Activated CD8-positive, alpha-beta memory T cell treated with anti-CD3 and anti-CD28 coated beads for 36 hours (primary cell): ENCODE results near the gene MGAT4B. TPM values are rescaled to one million over a fixed set of nuclear protein-coding genes. Genes with fewer than 3 reads are reported as not detected.

Source experiments
- CTCF ChIA-PET: fragments of 350-600 bp; sonication (Branson Sonifier 250); formaldehyde crosslinking; loops from one replicate; lab custom pipeline; 2021; ENCODE audit warnings: antibody characterized with exemption; lab: Charles Lee
- POLR2A ChIA-PET: fragments of 350-600 bp; sonication (Branson Sonifier 250); formaldehyde crosslinking; loops from one replicate; lab custom pipeline; 2021; ENCODE audit warnings: antibody characterized with exemption; lab: Charles Lee
- total RNA-seq, 2 experiments: library from RNA; stranded (reverse); gene quantifications; one replicate each; pipeline ENCODE4 v1.2.3, GENCODE V29; 2021

The MGAT4B gene
- total RNA-seq, 2 experiments from 2014 or later = 94.7 to 99.9 TPM

- POLR2A ChIA-PET = no interaction called here
- CTCF ChIA-PET = interaction anchor here (1.2 kb wide), 1 partner anchor 26 kb away, joined by 4 read pairs; no protein-coding TSS in a partner anchor
Observed at GRCh38 chr5:179829732-179830435, 23.2 kb upstream of the MGAT4B start.

- CTCF ChIA-PET = interaction anchor here (0.7 to 1.1 kb wide), 2 partner anchors 9 to 25 kb away, joined by 3 read pairs; no protein-coding TSS in a partner anchor
- POLR2A ChIA-PET = interaction anchor here (0.7 kb wide), 1 partner anchor 49 kb away, joined by 9 read pairs; no protein-coding TSS in a partner anchor
Observed at GRCh38 chr5:179828756-179829421, 22.2 kb upstream of the MGAT4B start.

DNA sequence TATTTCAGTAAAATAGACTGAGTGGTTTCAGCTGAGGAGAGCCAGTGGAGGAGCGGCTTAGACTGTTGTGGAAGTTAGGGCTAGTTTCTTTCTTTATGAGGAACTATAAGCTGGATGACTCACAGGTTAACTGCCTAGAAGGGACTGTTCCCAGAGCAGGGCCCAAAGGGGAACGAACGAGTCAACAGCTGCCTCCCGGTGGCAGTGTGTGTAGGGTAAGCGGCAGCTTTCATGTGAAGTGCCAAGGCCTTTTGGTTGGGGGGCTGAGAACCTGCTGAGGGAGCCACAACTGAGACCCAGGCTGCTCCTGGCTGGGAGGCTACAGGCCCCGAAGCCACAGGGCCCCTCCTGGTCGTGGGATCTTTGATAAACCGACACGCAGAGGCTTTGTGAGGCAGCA is 21.0 kb upstream of the MGAT4B start:
- ChIA-PET POLR2A (no interaction called here), CTCF (interaction anchor here (0.6 to 1.9 kb wide), 3 partner anchors 10 to 31 kb away, joined by 3 to 6 read pairs (median 4); no protein-coding TSS in a partner anchor)

GRCh38 chr5:179825655-179826182 is 19.1 kb upstream of the MGAT4B start:
- ChIA-PET CTCF (interaction anchor here (1.2 kb wide), 1 partner anchor 29 kb away, joined by 7 read pairs; no protein-coding TSS in a partner anchor), POLR2A (no interaction called here)

DNA sequence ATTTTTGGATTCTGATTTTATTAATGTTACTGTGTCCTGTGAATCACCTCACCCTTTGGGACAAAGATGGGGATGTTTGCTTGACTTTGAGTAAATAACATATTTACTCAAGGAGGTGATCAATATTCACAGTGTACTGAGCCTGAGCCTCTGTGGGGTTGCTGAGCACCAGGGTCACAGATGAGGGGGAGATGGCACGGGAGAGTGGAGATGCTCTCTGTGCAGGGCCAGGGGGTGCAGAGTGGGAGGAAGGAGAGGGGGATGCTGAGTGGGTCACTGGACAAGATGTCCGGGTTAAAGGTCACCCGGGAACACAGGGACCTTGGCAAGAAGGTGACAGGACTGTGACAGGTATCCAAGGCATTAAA is 18.1 kb upstream of the MGAT4B start:
- ChIA-PET CTCF (interaction anchor here (1.2 kb wide), 1 partner anchor 28 kb away, joined by 7 read pairs; no protein-coding TSS in a partner anchor), POLR2A (no interaction called here)

- POLR2A ChIA-PET = no interaction called here
- CTCF ChIA-PET = no interaction called here
Observed at GRCh38 chr5:179823937-179824744, 17.5 kb upstream of the MGAT4B start.

DNA sequence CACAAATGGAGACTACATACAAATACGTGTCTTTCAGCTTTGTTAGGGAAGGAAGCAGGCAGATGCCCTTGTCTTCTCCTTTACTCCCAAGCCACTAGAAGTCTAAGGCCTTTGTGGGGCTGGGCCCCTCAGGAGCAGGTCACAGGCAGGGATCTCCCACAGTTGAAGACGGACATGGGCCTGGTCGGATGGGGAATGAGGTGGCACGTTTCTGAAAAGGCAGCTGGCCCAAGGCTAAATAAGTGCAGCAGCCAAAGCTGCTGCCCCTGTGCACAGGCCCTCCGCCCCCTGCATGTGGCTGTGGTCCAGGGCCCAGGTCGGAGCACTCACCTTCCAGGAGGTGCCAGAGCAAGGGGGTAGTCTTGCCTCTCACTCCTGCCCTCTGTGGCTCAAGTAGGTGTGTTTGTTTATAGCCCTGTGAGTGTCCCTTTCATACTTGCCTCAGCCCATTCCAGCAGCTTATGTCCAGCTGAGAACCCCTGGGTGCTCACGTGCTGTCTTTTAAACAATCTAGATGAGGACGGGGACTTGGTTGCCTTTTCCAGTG is 15.9 kb upstream of the MGAT4B start:
- ChIA-PET CTCF (interaction anchor here (0.5 to 0.7 kb wide), 3 partner anchors 11 to 444 kb away, joined by 3 to 4 read pairs (median 3); no protein-coding TSS in a partner anchor), POLR2A (interaction anchor here (0.7 to 0.9 kb wide), 2 partner anchors 8 to 36 kb away, joined by 3 to 4 read pairs; partner anchors contain the start of gene MRNIP)

GRCh38 chr5:179822059-179822432 is 15.4 kb upstream of the MGAT4B start:
- ChIA-PET CTCF (interaction anchor here (0.5 to 0.7 kb wide), 2 partner anchors 11 to 157 kb away, joined by 3 read pairs; no protein-coding TSS in a partner anchor), POLR2A (interaction anchor here (0.7 to 0.9 kb wide), 2 partner anchors 9 to 37 kb away, joined by 3 to 4 read pairs; partner anchors contain the start of gene MRNIP)

GRCh38 chr5:179821298-179822058 is 14.8 kb upstream of the MGAT4B start:
- ChIA-PET CTCF (interaction anchor here (0.7 to 3.3 kb wide), 2 partner anchors 10 to 19 kb away, joined by 3 to 13 read pairs; no protein-coding TSS in a partner anchor), POLR2A (interaction anchor here (0.7 to 1.5 kb wide), 4 partner anchors 9 to 37 kb away, joined by 3 to 4 read pairs (median 4); partner anchors contain the start of genes LTC4S and MRNIP)

DNA sequence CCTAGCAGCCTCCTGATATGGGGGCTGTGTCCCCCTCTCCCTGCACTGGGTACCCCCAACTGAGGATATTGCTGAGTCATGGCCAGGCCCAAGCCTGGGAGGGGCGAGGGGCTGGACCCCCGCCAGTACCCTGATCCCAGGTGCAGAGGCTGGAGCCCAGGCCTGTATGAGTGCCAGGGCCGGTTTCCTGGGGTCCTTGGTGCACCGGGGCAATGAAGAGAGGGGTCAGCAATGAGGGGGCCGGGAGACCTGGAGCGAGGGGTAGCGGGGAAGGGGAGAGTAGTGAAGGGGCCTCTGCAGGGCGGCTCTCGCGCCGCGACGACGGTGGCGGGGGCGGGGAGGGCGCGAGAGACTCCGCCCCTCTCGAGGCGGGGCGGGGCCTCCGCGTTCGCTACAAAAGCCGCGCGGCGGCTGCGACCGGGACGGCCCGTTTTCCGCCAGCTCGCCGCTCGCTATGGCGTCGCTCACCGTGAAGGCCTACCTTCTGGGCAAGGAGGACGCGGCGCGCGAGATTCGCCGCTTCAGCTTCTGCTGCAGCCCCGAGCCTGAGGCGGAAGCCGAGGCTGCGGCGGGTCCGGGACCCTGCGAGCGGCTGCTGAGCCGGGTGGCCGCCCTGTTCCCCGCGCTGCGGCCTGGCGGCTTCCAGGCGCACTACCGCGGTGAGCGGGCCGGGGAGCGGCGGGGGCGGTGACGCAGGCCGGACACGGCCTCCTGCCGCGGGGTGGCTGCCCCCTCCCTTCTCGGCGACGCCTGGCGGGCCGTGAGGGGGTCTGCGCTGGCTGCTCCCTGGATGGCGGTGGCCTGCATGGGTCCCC is 14.0 kb upstream of the MGAT4B start, which contains the start of gene SQSTM1:
SQSTM1 (plus strand) TSS at position 423 of the 815 bp plus-strand sequence; CDS start at position 455, 32 bp downstream.
- POLR2A ChIA-PET = interaction anchor here (0.5 to 1.5 kb wide), 6 partner anchors 15 to 87 kb away, joined by 3 to 4 read pairs (median 3); partner anchors contain the start of gene LTC4S
- CTCF ChIA-PET = interaction anchor here (2.0 to 3.3 kb wide), 2 partner anchors 15 to 18 kb away, joined by 5 to 13 read pairs; no protein-coding TSS in a partner anchor

DNA sequence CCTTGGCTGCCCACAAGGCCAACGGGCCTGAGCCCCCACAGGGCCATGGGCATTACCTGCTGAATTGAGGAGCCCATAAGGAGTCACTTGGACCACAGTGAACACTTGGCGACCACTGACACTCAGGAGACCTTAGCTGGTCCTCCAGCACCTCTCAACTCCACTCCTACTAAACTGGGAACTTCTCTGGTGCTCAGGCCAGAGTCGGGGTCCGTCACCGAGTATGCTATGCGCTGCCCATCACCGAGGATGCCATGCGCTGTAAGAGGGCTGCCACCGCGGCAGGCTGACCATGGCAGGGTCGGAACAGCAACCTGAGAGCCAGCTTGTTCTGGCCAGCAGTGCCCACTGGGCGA is 13.4 kb upstream of the MGAT4B start:
- POLR2A ChIA-PET = interaction anchor here (0.5 to 1.5 kb wide), 7 partner anchors 14 to 87 kb away, joined by 3 to 4 read pairs (median 3); partner anchors contain the start of gene LTC4S
- CTCF ChIA-PET = interaction anchor here (1.4 to 3.3 kb wide), 3 partner anchors 9 to 18 kb away, joined by 3 to 13 read pairs (median 5); no protein-coding TSS in a partner anchor

GRCh38 chr5:179819296-179820126 is 12.8 kb upstream of the MGAT4B start:
- POLR2A ChIA-PET = interaction anchor here (0.7 to 1.5 kb wide), 6 partner anchors 14 to 86 kb away, joined by 3 read pairs; partner anchors contain the start of gene LTC4S

GRCh38 chr5:179818746-179819295 is 12.2 kb upstream of the MGAT4B start:
- POLR2A ChIA-PET = interaction anchor here (0.7 to 1.5 kb wide), 2 partner anchors 13 to 21 kb away, joined by 3 read pairs; no protein-coding TSS in a partner anchor
- CTCF ChIA-PET = interaction anchor here (1.4 to 3.3 kb wide), 4 partner anchors 10 to 22 kb away, joined by 3 to 13 read pairs (median 4); no protein-coding TSS in a partner anchor

More at GRCh38 chr5:179819296-179820126, 12.8 kb upstream of the MGAT4B start:
- CTCF ChIA-PET = interaction anchor here (1.4 to 3.3 kb wide), 4 partner anchors 9 to 23 kb away, joined by 3 to 13 read pairs (median 4); no protein-coding TSS in a partner anchor

DNA sequence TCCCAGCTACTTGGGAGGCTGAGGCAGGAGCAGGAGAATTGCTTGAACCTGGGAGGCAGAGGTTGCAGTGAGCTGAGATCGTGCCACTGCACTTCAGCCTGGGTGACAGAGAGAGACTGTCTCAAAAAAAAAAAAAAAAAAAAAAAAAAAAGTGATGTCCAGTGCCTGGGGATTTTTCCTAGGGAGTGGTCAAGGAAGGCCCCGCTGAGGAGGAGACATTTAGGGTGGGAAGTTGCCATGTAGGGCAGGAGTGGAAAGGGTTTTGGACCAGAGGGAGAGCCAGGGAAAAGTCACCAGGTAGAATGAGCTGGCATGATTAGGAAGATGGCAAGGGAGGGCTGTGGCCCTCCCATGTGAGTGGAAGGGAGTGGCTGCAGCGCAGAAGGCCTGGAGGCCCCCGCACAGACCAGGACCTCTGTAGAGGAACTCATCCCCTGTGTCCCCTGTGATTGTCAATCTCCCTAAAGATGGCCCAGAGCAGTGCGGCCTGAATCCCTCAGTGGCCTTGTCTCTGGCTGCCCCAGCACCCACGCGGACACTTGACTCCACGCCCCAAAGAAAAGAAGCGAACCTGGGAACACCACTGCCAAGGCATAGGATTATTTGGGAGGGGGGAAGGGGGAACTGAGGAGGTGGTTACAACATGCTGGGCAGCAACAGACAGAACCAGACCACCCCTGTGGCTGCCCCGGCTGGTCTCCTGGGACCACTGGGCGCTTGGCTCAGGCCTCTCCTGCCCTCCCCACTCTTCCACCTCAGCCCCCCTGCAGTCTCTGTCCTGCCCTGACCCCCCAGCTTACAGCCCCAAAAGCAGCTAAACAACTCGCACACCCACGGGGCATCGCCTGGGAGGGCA is 11.5 kb upstream of the MGAT4B start:
- CTCF ChIA-PET = interaction anchor here (0.6 to 3.3 kb wide), 3 partner anchors 9 to 22 kb away, joined by 4 to 13 read pairs (median 4); no protein-coding TSS in a partner anchor
- POLR2A ChIA-PET = interaction anchor here (0.5 to 0.7 kb wide), 5 partner anchors 17 to 157 kb away, joined by 3 to 11 read pairs (median 3); no protein-coding TSS in a partner anchor
